ENCODE data around the gene PCDH11X.
"Not testable (repeated sequence)": the region's sequence is repeated elsewhere in the genome, so short reads cannot be mapped to it uniquely, and the experiment has no call there.

The PCDH11X gene

GRCh38 chrX:91779135-91779534, at the start of gene PCDH11X:
Gene PCDH11X, plus strand, starts transcription at chrX:91779375. Its CDS starts 56,130 bp downstream, at chrX:91835505.
- DNase-seq (ENCODE audit: low read depth, low spot score); in situ Hi-C loops (cut with HindIII; ENCODE audit: low sequenced_read_pairs); H3K4me3 ChIP-seq (ENCODE audit: low read depth, low read length): not testable (repeated sequence)

GRCh38 chrX:91747446-91747845, 31.7 kb upstream of the PCDH11X start:
- in situ Hi-C loops (cut with HindIII; ENCODE audit: low sequenced_read_pairs); DNase-seq (ENCODE audit: low read depth, low spot score): not testable (repeated sequence)

GRCh38 chrX:91753022-91753421, 26.2 kb upstream of the PCDH11X start:
- H3K4me3 ChIP-seq (ENCODE audit: low read depth, low read length); DNase-seq (ENCODE audit: low read depth, low spot score); in situ Hi-C loops (cut with HindIII; ENCODE audit: low sequenced_read_pairs): not testable (repeated sequence)

More at GRCh38 chrX:91747446-91747845, 31.7 kb upstream of the PCDH11X start:
- H3K4me3 ChIP-seq (ENCODE audit: low read depth, low read length), result not testable (repeated sequence)

- in situ Hi-C loops (cut with HindIII; ENCODE audit: low sequenced_read_pairs); H3K4me3 ChIP-seq (ENCODE audit: low read depth, low read length); DNase-seq (ENCODE audit: low read depth, low spot score): not testable (repeated sequence)
Measured at GRCh38 chrX:91770619-91771488, 8.3 kb upstream of the PCDH11X start.

- in situ Hi-C loops (cut with HindIII; ENCODE audit: low sequenced_read_pairs); H3K4me3 ChIP-seq (ENCODE audit: low read depth, low read length); DNase-seq (ENCODE audit: low read depth, low spot score): not testable (repeated sequence)
Measured at GRCh38 chrX:91773943-91774342, 5.2 kb upstream of the PCDH11X start.

GRCh38 chrX:91780008-91780407, 833 bp downstream of the PCDH11X start:
- H3K4me3 ChIP-seq (ENCODE audit: low read depth, low read length); DNase-seq (ENCODE audit: low read depth, low spot score); in situ Hi-C loops (cut with HindIII; ENCODE audit: low sequenced_read_pairs): not testable (repeated sequence)

GRCh38 chrX:91780698-91781097, 1.5 kb downstream of the PCDH11X start:
- DNase-seq (ENCODE audit: low read depth, low spot score); in situ Hi-C loops (cut with HindIII; ENCODE audit: low sequenced_read_pairs); H3K4me3 ChIP-seq (ENCODE audit: low read depth, low read length): not testable (repeated sequence)

GRCh38 chrX:91781553-91782298, 2.6 kb downstream of the PCDH11X start:
- in situ Hi-C loops (cut with HindIII; ENCODE audit: low sequenced_read_pairs); H3K4me3 ChIP-seq (ENCODE audit: low read depth, low read length); DNase-seq (ENCODE audit: low read depth, low spot score): not testable (repeated sequence)

- H3K4me3 ChIP-seq (ENCODE audit: low read depth, low read length); in situ Hi-C loops (cut with HindIII; ENCODE audit: low sequenced_read_pairs); DNase-seq (ENCODE audit: low read depth, low spot score): not testable (repeated sequence)
Measured at GRCh38 chrX:91782825-91783224, 3.6 kb downstream of the PCDH11X start.

GRCh38 chrX:91817537-91817936, 38.4 kb downstream of the PCDH11X start:
- in situ Hi-C loops (cut with HindIII; ENCODE audit: low sequenced_read_pairs); H3K4me3 ChIP-seq (ENCODE audit: low read depth, low read length); DNase-seq (ENCODE audit: low read depth, low spot score): not testable (repeated sequence)

- in situ Hi-C loops (cut with HindIII; ENCODE audit: low sequenced_read_pairs); H3K4me3 ChIP-seq (ENCODE audit: low read depth, low read length): not testable (repeated sequence)
Measured at GRCh38 chrX:91825321-91825720, 46.1 kb downstream of the PCDH11X start.

More at GRCh38 chrX:91825321-91825720, 46.1 kb downstream of the PCDH11X start:
- DNase-seq (ENCODE audit: low read depth, low spot score), result not testable (repeated sequence)
